ENCODE results near the gene NSFL1C.

The NSFL1C gene

DNA sequence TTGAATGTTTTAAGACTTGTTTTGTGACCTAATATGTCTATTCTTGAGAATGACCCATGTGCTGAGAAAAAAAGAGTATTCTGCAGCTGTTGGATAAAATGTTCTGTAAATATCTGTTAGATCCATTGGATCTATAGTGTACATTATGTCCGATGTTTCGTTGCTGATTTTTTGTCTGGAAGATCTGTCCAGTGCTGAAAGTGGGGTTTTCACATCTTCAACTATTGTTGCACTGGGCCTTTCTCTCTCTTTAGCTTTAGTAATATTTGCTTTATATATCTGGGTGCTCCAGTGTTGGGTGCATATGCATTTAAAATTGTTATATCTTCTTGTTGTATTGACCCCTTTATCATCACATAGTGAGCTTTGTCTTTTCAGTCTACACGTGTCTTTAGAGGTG, 30.3 kb upstream of the NSFL1C start:
- no peaks in the 10 kb centered on the region; the same call in 1 of the 2 replicates for H3K27me3 ChIP-seq (replicated peaks; ENCODE audit: control insufficient read depth, insufficient read depth, low read length)
- DNase-seq (ENCODE audit: extremely low read depth, insufficient read length), result no peak
- H3K4me3 ChIP-seq (replicated peaks; ENCODE audit: low read depth, low read length), result no peak overlapping the region
- H3K36me3 ChIP-seq (ENCODE audit: control insufficient read depth, insufficient read depth, low read length), result no peaks in the 10 kb centered on the region
- TF ChIP-seq CTCF (IDR thresholded peaks at IDR 0.05; ENCODE audit: insufficient read depth, low read length, poor library complexity, severe bottlenecking), result no peak

- no peak overlapping the region for H3K4me3 ChIP-seq (replicated peaks; ENCODE audit: low read depth, low read length)
- H3K36me3 ChIP-seq (ENCODE audit: control insufficient read depth, insufficient read depth, low read length), result no peaks in the 10 kb centered on the region
- DNase-seq (ENCODE audit: extremely low read depth, insufficient read length), result no peak
- no peaks in the 10 kb centered on the region; the same call in 1 of the 2 replicates for H3K27me3 ChIP-seq (replicated peaks; ENCODE audit: control insufficient read depth, insufficient read depth, low read length)
- TF ChIP-seq CTCF (IDR thresholded peaks at IDR 0.05; ENCODE audit: insufficient read depth, low read length, poor library complexity, severe bottlenecking), result no peak
Measured at GRCh38 chr20:1494436-1494835, 27.8 kb upstream of the NSFL1C start.

GRCh38 chr20:1493536-1493935, 26.9 kb upstream of the NSFL1C start:
- no peak for DNase-seq (ENCODE audit: extremely low read depth, insufficient read length)

GRCh38 chr20:1491860-1492642, 25.4 kb upstream of the NSFL1C start:
- no peak overlapping the region for H3K4me3 ChIP-seq (replicated peaks; ENCODE audit: low read depth, low read length)
- no peaks in the 10 kb centered on the region for H3K36me3 ChIP-seq (ENCODE audit: control insufficient read depth, insufficient read depth, low read length)
- no peaks in the 10 kb centered on the region for H3K27me3 ChIP-seq (replicated peaks; ENCODE audit: control insufficient read depth, insufficient read depth, low read length)
- no peak for DNase-seq (ENCODE audit: extremely low read depth, insufficient read length)
- TF ChIP-seq CTCF (IDR thresholded peaks at IDR 0.05; ENCODE audit: insufficient read depth, low read length, poor library complexity, severe bottlenecking), result no peak

More at GRCh38 chr20:1493536-1493935, 26.9 kb upstream of the NSFL1C start:
- no peaks in the 10 kb centered on the region for H3K36me3 ChIP-seq (ENCODE audit: control insufficient read depth, insufficient read depth, low read length)
- H3K4me3 ChIP-seq (replicated peaks; ENCODE audit: low read depth, low read length), result no peak overlapping the region
- no peak for TF ChIP-seq CTCF (IDR thresholded peaks at IDR 0.05; ENCODE audit: insufficient read depth, low read length, poor library complexity, severe bottlenecking)
- H3K27me3 ChIP-seq (replicated peaks; ENCODE audit: control insufficient read depth, insufficient read depth, low read length), result no peaks in the 10 kb centered on the region

GRCh38 chr20:1491281-1491840, 24.7 kb upstream of the NSFL1C start, which contains the start of gene SIRPB2:
Gene SIRPB2 (minus strand): TSS chr20:1491420. CDS start chr20:1491359, 61 bp downstream.
- Histone ChIP-seq H3K4me3 (replicated peaks; ENCODE audit: low read depth, low read length) (no peak within 1 kb of the TSS), H3K36me3 (ENCODE audit: control insufficient read depth, insufficient read depth, low read length) (no peaks in the 10 kb centered on the region), H3K27me3 (replicated peaks; ENCODE audit: control insufficient read depth, insufficient read depth, low read length) (no peaks in the 10 kb centered on the region)
- no peak for DNase-seq (ENCODE audit: extremely low read depth, insufficient read length)
- TF ChIP-seq CTCF (IDR thresholded peaks at IDR 0.05; ENCODE audit: insufficient read depth, low read length, poor library complexity, severe bottlenecking), result no peak
